Large intestine (tissue), 3 donors: Measurements from ENCODE around the gene ACCS. TPM values are rescaled to one million over a fixed set of nuclear protein-coding genes. Genes with fewer than 3 reads are reported as not detected.

Experiments
- DNase-seq, 2 donors: peaks; one replicate each; pipeline versions ENCODE4 v3.0.0 to v3.0.0-alpha.2; 2013
- H3K27ac ChIP-seq: one replicate; pipeline ENCODE4 v1.5.1; 2013; ENCODE audit warnings: low read length
- H3K27me3 ChIP-seq: 2 replicates; pipeline ENCODE4 v1.6.1; 2013; ENCODE audit warnings: low read length; ENCODE audit not compliant: control insufficient read depth, insufficient read depth
- H3K36me3 ChIP-seq: 2 replicates; pipeline ENCODE4 v1.6.1; 2013; ENCODE audit warnings: low read length; ENCODE audit not compliant: control insufficient read depth, insufficient read depth
- H3K4me1 ChIP-seq: one replicate; pipeline ENCODE4 v1.6.1; 2013; ENCODE audit warnings: low read length; ENCODE audit not compliant: control insufficient read depth, insufficient read depth
- H3K4me3 ChIP-seq: one replicate; pipeline ENCODE4 v1.5.1; 2013; ENCODE audit warnings: low read length
- H3K9me3 ChIP-seq: one replicate; pipeline ENCODE4 v1.6.1; 2013; ENCODE audit warnings: mild to moderate bottlenecking, low read depth, low read length, moderate library complexity; ENCODE audit not compliant: control insufficient read depth
- WGBS: methylation state at CpG from one replicate; pipeline ENCODE4 v1.1.5; 2013; ENCODE audit warnings: low lambda C conversion rate; ENCODE audit not compliant: insufficient coverage; 5-methylcytosine and 5-hydroxymethylcytosine counted together
- polyA plus RNA-seq: library from polyadenylated mRNA; unstranded; fragments of 120-200 nt; gene quantifications from one replicate; pipeline ENCODE4 v1.2.1, GENCODE V29; 2013

Gene ACCS
- polyA plus RNA-seq, 1 donor = 49.5 TPM

DNA sequence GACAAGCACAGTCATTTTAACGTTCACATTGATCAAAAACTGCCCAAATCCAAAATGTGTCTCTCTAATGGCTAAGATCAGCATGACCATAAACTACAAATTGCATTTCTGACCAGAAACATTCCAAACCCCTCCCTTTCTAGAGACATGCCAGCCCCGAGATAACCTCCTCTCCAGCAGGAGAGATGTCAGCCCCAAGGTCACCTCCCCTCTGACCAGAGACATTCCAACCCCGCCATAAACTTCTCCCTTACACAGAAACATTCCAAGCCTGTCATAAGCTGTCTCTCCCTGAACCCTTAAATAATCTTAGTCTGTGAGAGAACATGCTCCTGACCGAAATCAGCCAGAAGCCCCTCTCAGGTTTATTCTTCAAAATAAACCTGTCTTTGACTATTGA is 22.8 kb downstream of the ACCS start:
- Histone ChIP-seq H3K27ac (no peak overlapping the region), H3K27me3 (no peaks in the 10 kb centered on the region), H3K36me3 (peaks cover 2% of the 10 kb centered on the region), H3K9me3 (no peaks in the 10 kb centered on the region), H3K4me1 (no peaks in the 10 kb centered on the region), H3K4me3 (no peak overlapping the region)
- DNase-seq = no peak
- WGBS = no CpG with 5 or more reads among the region's 4 CpGs

DNA sequence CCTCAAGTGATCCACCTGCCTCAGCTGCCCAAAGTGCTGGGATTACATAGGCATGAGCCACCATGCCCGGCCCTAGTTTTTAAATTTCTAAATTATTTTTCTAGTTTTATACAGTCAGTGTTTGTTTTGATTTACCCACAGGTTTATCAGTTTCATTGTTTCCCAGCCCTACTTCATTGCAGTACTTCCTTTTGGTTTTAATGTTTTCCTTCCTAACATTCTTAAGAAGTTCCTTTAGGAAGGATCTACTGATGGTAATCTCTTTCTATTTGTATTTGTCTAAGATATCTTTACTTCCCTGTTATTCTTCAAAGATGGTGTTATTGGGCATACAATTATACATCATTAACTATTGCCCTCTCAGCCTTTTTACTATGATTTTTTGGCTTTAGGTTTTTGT is 24.5 kb downstream of the ACCS start:
- Histone ChIP-seq H3K36me3 (no peaks in the 10 kb centered on the region), H3K27me3 (no peaks in the 10 kb centered on the region), H3K9me3 (no peaks in the 10 kb centered on the region), H3K27ac (no peak overlapping the region), H3K4me1 (peaks cover 2% of the 10 kb centered on the region), H3K4me3 (no peak overlapping the region)
- WGBS = 100% methylated on average over 1 of the region's 1 CpG
- DNase-seq = no peak

DNA sequence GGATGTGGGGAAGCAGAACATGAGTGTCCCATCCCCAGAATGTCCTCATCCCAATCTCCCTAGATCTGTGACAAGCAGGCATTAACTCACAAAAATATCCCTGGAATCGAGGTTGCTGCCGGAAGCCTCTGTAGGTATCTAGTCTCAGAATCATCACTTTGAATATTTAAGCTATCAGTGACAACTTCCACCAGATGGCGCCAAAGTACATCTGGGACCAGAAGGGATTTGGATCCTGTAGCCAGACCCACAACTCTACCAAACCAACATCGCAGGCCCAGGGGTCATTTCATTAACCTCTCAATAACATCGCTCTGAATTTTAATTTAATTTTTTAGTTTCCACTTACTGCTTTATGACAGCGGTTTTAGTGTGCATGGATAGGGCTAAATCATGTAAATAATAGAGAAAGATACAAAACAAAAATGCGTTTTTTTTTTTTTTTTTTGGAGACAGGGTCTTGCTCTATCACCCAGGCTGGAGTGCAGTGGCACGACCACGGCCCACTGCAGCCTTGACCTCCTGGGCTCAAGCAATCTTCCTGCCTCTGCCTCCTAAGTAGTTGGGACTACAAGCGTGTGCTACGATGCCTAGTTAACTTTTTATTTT is 28.3 kb downstream of the ACCS start:
- Histone ChIP-seq H3K4me3 (no peak overlapping the region), H3K27me3 (no peaks in the 10 kb centered on the region), H3K9me3 (no peaks in the 10 kb centered on the region), H3K27ac (no peak overlapping the region), H3K4me1 (peaks cover 11% of the 10 kb centered on the region), H3K36me3 (no peaks in the 10 kb centered on the region)
- DNase-seq = peak; percentile 62 to 67
- WGBS = no CpG with 5 or more reads among the region's 11 CpGs

DNA sequence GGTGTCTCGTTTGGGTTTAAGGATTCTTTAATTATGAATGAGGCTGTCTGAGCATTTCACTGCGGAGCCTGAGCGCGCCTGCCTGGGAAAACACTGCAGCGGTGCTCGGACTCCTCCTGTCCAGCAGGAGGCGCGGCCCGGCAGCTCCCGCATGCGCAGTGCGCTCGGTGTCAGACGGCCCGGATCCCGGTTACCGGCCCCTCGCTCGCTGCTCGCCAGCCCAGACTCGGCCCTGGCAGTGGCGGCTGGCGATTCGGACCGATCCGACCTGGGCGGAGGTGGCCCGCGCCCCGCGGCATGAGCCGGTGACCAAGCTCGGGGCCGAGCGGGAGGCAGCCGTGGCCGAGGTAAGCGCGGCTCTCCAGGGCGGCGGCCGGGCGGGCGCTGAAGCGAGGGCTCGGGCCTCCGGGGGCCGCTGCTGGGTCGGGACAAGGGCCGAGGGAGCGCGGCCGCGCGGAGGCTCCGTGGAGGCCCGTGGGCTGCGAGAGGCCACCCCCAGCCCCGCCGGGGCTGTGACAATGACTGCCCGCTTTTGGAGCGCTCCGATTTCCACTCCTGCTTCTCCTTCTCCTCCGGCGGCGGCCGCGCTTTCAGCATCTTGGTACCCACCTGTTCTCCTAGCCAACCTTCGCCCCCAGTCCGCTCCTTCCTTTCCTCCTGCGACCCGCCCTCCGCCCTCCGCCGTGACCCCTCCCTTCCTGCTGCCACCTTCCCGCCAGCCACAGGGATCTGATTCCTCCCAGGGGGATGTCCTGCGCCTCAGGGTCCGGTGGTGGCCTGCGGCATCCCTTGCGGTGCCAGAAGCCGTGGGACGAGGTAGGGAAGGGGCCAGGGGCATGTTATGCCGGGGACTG is 29.7 kb downstream of the ACCS start, which contains the start of gene EXT2:
Gene EXT2, plus strand, starts transcription at position 173 of the 854 bp plus-strand sequence. CDS start 12,035 bp downstream, outside the sequence.
- Histone ChIP-seq H3K36me3 (peaks cover 8% of the 10 kb centered on the region), H3K27ac (peak within 1 kb of the TSS; percentile 14), H3K4me3 (peak within 1 kb of the TSS; percentile 69), H3K4me1 (peaks cover 11% of the 10 kb centered on the region), H3K27me3 (no peaks in the 10 kb centered on the region), H3K9me3 (no peaks in the 10 kb centered on the region)
- peak; percentile 77 to 86 for DNase-seq
- no CpG with 5 or more reads among the region's 83 CpGs for WGBS

- H3K27ac ChIP-seq = peak overlapping the region; percentile 14
These were observed 30.5 kb downstream of the ACCS start for GRCh38 chr11:44096360-44097185.

DNA sequence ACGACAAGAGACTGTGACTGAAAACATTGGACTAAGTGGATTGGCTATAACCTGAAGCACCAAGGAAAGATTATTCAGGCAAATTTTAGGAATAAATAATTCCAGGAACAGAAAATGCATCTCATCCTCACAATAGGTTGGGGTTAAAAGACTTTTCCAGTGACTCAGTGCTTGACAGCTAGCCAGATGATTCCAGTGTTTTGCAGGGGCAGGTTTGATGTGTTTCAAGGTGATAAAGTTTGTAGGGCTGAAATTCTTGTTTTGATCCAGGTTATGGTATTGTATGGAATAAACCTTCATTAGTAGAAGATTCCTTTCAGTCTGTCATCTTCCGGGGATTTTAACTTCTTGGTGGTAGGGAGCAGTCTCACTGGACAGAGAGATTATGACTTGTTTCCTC is 31.8 kb downstream of the ACCS start:
- no peak for DNase-seq
- no peak overlapping the region for H3K4me3 ChIP-seq
- H3K36me3 ChIP-seq = peaks cover 10% of the 10 kb centered on the region
- no peaks in the 10 kb centered on the region for H3K9me3 ChIP-seq
- 100% methylated on average over 1 of the region's 2 CpGs for WGBS
- H3K4me1 ChIP-seq = peaks cover 11% of the 10 kb centered on the region
- no peaks in the 10 kb centered on the region for H3K27me3 ChIP-seq
- no peak overlapping the region for H3K27ac ChIP-seq

More at GRCh38 chr11:44096360-44097185, 30.5 kb downstream of the ACCS start:
- no peaks in the 10 kb centered on the region for H3K9me3 ChIP-seq
- peak in 1 of 2 donors; percentile 63 for DNase-seq
- peaks cover 11% of the 10 kb centered on the region for H3K4me1 ChIP-seq
- H3K4me3 ChIP-seq = peak overlapping the region; percentile 69
- H3K27me3 ChIP-seq = no peaks in the 10 kb centered on the region
- peaks cover 10% of the 10 kb centered on the region for H3K36me3 ChIP-seq
- no CpG with 5 or more reads among the region's 18 CpGs for WGBS

DNA sequence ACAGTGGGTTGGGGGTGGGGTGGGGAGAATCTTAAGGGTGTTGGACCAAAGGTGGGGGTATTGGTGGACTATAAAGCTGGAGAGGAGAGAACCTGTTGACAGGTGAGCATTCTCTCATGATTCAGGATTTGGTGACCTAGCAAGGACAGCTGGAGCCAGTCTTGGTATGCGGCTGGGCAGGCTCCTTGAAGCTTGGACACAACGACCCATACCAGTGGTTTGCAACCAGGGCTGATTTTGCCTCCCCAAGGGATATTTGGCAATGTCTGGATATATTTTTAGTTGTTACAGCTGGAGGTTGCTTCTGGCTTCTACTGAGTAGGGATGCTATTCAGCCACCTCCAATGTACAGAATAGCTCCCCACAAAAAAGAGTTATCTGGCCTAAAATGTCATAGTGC is 35.0 kb downstream of the ACCS start:
- Histone ChIP-seq H3K4me1 (peaks cover 8% of the 10 kb centered on the region), H3K4me3 (no peak overlapping the region), H3K36me3 (peaks cover 10% of the 10 kb centered on the region), H3K9me3 (no peaks in the 10 kb centered on the region), H3K27me3 (no peaks in the 10 kb centered on the region), H3K27ac (no peak overlapping the region)
- DNase-seq = no peak
- no CpG with 5 or more reads among the region's 2 CpGs for WGBS

DNA sequence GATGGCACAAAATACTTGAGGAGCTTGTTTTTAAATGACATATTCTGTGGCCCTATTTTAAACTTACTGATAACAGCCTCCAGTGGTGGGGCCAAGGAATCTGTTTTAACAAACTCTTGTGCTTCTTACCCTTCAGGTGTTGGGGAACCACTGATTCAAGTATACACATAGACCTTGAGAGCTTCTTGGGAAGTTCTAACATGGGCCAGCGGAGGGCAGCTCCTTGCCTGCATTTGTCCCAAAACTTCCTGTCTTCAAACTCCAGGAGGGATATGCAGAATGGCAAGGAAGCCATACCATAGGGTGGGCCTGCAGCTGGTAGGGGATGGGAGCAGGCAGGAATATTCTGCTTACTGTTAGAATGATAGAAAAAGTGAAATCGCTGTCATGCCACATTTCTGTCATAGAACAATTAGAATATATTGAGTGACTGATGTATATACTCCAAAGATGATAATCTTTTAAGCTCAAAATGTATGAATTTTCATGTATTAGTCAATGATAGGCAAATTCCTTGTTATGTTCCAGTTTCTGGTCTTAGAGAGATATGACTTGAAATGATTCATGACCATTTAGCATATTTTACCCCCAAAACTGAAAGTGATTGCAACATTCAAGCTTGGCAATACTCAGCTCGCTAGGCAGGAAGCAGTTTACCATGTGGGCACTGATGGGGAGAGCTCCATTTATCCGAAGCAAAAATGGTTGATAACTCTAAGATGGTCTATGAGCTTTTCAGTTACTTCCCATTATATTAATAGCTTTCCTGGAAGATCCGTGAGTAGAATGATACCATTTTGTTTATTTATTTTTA is 38.6 kb downstream of the ACCS start:
- 100% methylated on average over 1 of the region's 5 CpGs for whole genome bisulfite sequencing
- H3K4me3 ChIP-seq = no peak overlapping the region
- no peak overlapping the region for H3K27ac ChIP-seq
- H3K4me1 ChIP-seq = no peaks in the 10 kb centered on the region
- no peaks in the 10 kb centered on the region for H3K9me3 ChIP-seq
- H3K27me3 ChIP-seq = no peaks in the 10 kb centered on the region
- H3K36me3 ChIP-seq = peaks cover 25% of the 10 kb centered on the region
- no peak for DNase-seq

DNA sequence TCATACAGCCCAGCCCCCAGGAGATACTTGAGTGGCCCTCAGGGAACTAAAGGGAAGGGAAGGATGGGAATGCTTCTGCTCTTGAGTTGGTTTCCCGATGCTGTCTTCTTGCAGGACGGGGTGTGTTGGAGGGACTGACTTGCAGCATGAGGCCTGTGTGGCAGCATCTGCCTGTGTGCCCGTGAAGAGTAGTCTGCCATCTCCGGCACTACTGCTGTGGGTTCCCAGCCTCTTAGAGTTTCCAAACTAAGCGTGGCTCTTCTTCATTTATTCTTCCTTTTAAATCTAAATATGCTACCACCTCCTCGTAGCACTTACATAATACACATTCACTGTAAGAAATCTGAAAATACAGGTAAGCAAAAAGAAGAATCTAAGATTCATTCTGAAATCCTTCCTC is 42.2 kb downstream of the ACCS start:
- Histone ChIP-seq H3K9me3 (no peaks in the 10 kb centered on the region), H3K27me3 (no peaks in the 10 kb centered on the region), H3K4me3 (no peak overlapping the region), H3K27ac (no peak overlapping the region), H3K4me1 (no peaks in the 10 kb centered on the region), H3K36me3 (peaks cover 23% of the 10 kb centered on the region)
- 100% methylated on average over 2 of the region's 6 CpGs for WGBS
- no peak for DNase-seq
